ENCODE data around the gene HLTF. TPM values are rescaled to one million over a fixed set of nuclear protein-coding genes. Genes with fewer than 3 reads are reported as not detected.

The HLTF gene
- total RNA-seq, 3 donors from 2014 or later, result 9.7 to 25.4 (median 12.1) TPM

- DNase-seq (no peak), ATAC-seq (no peak)
- intact Hi-C loops (cut with DNase I, micrococcal nuclease), result no loop called here
- Histone ChIP-seq H3K4me3 (no peak overlapping the region), H3K4me1 (ENCODE audit: low read depth) (no peaks in the 10 kb centered on the region), H3K9me3 (no peaks in the 10 kb centered on the region), H3K36me3 (ENCODE audit: low read depth) (no peaks in the 10 kb centered on the region)
- no peak for TF ChIP-seq CTCF (IDR thresholded peaks at IDR 0.05)
Observed at GRCh38 chr3:149001727-149002126, 84.6 kb downstream of the HLTF start.

- Histone ChIP-seq H3K4me1 (ENCODE audit: low read depth) (no peaks in the 10 kb centered on the region), H3K9me3 (no peaks in the 10 kb centered on the region)
- ATAC-seq, result no peak
Observed at GRCh38 chr3:149000206-149000745, 86.1 kb downstream of the HLTF start.

DNA sequence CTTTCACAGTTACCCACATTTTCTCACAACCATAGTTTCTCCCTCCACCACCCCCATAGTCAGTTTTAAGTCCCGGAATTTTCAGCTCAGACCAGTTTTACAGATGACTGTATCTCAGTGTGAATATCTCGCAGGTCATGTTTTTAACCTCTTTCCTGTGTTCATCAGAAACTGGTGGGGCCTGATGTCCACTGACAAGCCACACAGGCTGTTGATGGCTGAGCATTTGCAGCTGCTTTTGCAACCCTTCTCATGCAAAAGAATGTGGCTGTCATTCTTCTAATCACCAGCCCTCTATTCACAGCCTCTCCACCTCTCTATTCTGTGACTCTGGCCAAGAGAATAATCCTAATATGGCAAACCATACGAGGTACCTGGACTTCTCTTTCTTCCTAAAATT is 86.5 kb downstream of the HLTF start:
- Histone ChIP-seq H3K9me3 (no peaks in the 10 kb centered on the region), H3K36me3 (ENCODE audit: low read depth) (no peaks in the 10 kb centered on the region), H3K4me3 (no peak overlapping the region), H3K4me1 (ENCODE audit: low read depth) (no peaks in the 10 kb centered on the region)
- intact Hi-C loops (cut with DNase I, micrococcal nuclease), result no loop called here
- TF ChIP-seq CTCF (IDR thresholded peaks at IDR 0.05), result no peak
- DNase-seq, result no peak
- ATAC-seq, result no peak

More at GRCh38 chr3:149000206-149000745, 86.1 kb downstream of the HLTF start:
- DNase-seq, result no peak
- TF ChIP-seq CTCF (IDR thresholded peaks at IDR 0.05), result no peak
- Histone ChIP-seq H3K36me3 (ENCODE audit: low read depth) (no peaks in the 10 kb centered on the region), H3K4me3 (no peak overlapping the region)
- intact Hi-C loops (cut with DNase I, micrococcal nuclease), result no loop called here

DNA sequence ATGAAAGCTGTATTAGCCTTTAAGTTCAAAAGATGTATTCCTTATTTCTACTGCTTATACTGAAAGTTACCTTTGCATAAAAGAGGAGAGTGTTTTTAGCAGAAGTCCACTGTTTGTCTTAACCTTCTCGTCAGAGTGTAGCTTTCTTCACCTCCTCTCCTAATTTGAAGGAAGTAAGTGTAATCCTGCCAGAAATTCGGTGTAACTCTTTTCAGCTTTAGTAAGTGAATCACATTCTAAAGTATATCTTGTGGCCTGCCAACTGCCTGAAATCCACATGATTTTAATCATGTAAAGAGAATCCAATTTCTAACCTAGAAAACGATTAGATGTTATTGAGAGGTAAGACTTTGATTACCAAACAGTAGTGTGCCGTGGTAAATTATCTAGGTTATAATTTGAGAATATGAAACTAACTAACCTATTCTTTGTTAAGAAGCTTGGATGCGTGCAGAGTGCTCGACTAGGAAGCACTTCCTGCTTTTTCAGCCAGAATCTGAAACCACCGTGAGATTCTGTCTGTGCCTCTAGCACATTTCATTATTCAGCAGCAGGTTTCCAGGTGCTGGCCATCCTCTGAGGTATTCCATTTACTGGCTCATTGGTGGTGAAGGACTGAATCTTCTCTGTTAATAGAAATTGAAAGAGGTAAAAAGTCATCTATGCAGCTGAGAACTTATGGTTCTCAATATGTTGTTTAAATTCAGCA is 87.5 kb downstream of the HLTF start:
- no peaks in the 10 kb centered on the region for H3K4me1 ChIP-seq (ENCODE audit: low read depth)
- peak; percentile 43 for ATAC-seq
- H3K4me3 ChIP-seq, result no peak overlapping the region
- H3K9me3 ChIP-seq, result no peaks in the 10 kb centered on the region
- TF ChIP-seq CTCF (IDR thresholded peaks at IDR 0.05), result no peak
- no peak for DNase-seq
- intact Hi-C loops (cut with DNase I, micrococcal nuclease), result no loop called here
- H3K36me3 ChIP-seq (ENCODE audit: low read depth), result no peaks in the 10 kb centered on the region

DNA sequence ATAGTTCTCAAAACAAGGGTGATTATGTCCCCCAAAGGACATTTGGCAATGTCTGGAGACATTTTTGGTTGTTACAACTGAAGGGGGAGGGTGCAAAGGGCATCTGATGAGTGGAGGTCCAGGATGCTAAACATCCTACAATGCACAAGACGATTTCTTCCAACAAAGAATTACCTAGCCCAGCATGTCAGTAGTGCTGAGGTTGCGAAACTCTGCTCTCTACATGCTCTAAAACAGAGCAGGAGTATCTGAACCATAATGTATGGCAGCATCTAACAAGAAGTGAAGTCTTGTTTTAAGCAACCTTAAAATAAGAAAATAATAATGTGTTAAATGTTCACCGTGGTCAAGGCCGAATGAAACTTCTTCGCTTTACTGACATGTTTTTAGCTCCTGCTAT is 88.0 kb downstream of the HLTF start:
- no peaks in the 10 kb centered on the region for H3K36me3 ChIP-seq (ENCODE audit: low read depth)
- H3K4me3 ChIP-seq, result no peak overlapping the region
- no peak for ATAC-seq
- no peak for DNase-seq
- no peaks in the 10 kb centered on the region for H3K9me3 ChIP-seq
- peaks cover under 1% of the 10 kb centered on the region for H3K4me1 ChIP-seq (ENCODE audit: low read depth)
- intact Hi-C loops (cut with DNase I, micrococcal nuclease), result no loop called here
- no peak for TF ChIP-seq CTCF (IDR thresholded peaks at IDR 0.05)
